Upper lobe of left lung (tissue), 4 donors: Measurements from ENCODE around the gene RBBP5.

Experiments
- EP300 ChIP-seq, 4 donors: sonication (generic); formaldehyde crosslinking; IDR thresholded peaks; one replicate each; pipeline ENCODE4 v1.5.1; 2017; ENCODE audit warnings: antibody characterized with exemption in 4 of 4, control low read depth in 2 of 4
- POLR2A ChIP-seq, 4 donors: fragments of 450-650 bp; IDR thresholded peaks; one replicate each; pipeline ENCODE4 v1.5.1; 2016 to 2017; ENCODE audit warnings: antibody characterized with exemption in 4 of 4, mild to moderate bottlenecking in 2 of 4
- POLR2AphosphoS5 ChIP-seq, 2 donors: sonication (generic); formaldehyde crosslinking; IDR thresholded peaks; one replicate each; pipeline ENCODE4 v1.5.1; 2017; ENCODE audit warnings: antibody characterized with exemption in 2 of 2
- TF ChIP-seq, protein P1 (sequence below), 6 experiments: fragments of 450-650 bp in 4 of 6; fragments of 200-600 bp in 2 of 6; sonication (generic) in 2 of 6; IDR thresholded peaks; one replicate each; pipeline ENCODE4 v1.5.1; 2016 to 2019; ENCODE audit warnings: antibody characterized with exemption in 6 of 6

- no peak for TF ChIP-seq POLR2AphosphoS5 (IDR thresholded peaks at IDR 0.05)
- TF ChIP-seq, protein P1, sequence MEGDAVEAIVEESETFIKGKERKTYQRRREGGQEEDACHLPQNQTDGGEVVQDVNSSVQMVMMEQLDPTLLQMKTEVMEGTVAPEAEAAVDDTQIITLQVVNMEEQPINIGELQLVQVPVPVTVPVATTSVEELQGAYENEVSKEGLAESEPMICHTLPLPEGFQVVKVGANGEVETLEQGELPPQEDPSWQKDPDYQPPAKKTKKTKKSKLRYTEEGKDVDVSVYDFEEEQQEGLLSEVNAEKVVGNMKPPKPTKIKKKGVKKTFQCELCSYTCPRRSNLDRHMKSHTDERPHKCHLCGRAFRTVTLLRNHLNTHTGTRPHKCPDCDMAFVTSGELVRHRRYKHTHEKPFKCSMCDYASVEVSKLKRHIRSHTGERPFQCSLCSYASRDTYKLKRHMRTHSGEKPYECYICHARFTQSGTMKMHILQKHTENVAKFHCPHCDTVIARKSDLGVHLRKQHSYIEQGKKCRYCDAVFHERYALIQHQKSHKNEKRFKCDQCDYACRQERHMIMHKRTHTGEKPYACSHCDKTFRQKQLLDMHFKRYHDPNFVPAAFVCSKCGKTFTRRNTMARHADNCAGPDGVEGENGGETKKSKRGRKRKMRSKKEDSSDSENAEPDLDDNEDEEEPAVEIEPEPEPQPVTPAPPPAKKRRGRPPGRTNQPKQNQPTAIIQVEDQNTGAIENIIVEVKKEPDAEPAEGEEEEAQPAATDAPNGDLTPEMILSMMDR (IDR thresholded peaks at IDR 0.05): no peak
- TF ChIP-seq POLR2A (IDR thresholded peaks at IDR 0.05): no peak
- TF ChIP-seq EP300 (IDR thresholded peaks at IDR 0.05): no peak
These were observed 69.1 kb downstream of the RBBP5 start for GRCh38 chr1:205052690-205053089.
